CD14-positive monocyte (primary cell): ENCODE data around the gene EN2. TPM values are rescaled to one million over a fixed set of nuclear protein-coding genes. Genes with fewer than 3 reads are reported as not detected.

Experiments used
- DNase-seq, 3 donors: peaks; one replicate each; pipeline ENCODE4 v3.0.0-alpha.2; 2011 to 2022
- H2AFZ ChIP-seq: 2 replicates; pipeline ENCODE4 v1.6.0; 2012; ENCODE audit warnings: mild to moderate bottlenecking, low read depth, low read length, inconsistent platforms; ENCODE audit not compliant: insufficient read depth, poor library complexity, severe bottlenecking
- H3K27ac ChIP-seq, 2 donors: 1 replicate in 1 of 2; 2 replicates in 1 of 2; pipeline ENCODE4 v1.5.1; 2012 to 2013; ENCODE audit warnings: low read length in 2 of 2, control low read depth in 1 of 2, inconsistent platforms in 1 of 2, low read depth in 1 of 2, mild to moderate bottlenecking in 1 of 2
- H3K27me3 ChIP-seq, 2 donors: one replicate each; pipeline versions ENCODE4 v1.6.0 to v1.6.1; 2011 to 2013; ENCODE audit warnings: low read length in 2 of 2; ENCODE audit not compliant: control insufficient read depth in 2 of 2, insufficient read depth in 2 of 2
- H3K36me3 ChIP-seq, 2 donors: replicated peaks in 1 of 2; 1 replicate in 1 of 2; 2 replicates in 1 of 2; pipeline versions ENCODE4 v1.5.1 to v1.6.1; 2012 to 2013; ENCODE audit warnings: low read length in 2 of 2, control low read depth in 1 of 2, inconsistent platforms in 1 of 2, mild to moderate bottlenecking in 1 of 2; ENCODE audit not compliant: insufficient read depth in 2 of 2, control insufficient read depth in 1 of 2
- H3K4me1 ChIP-seq, 2 donors: 1 replicate in 1 of 2; 2 replicates in 1 of 2; pipeline versions ENCODE4 v1.5.1 to v1.6.1; 2012 to 2013; ENCODE audit warnings: low read length in 2 of 2, control low read depth in 1 of 2, inconsistent platforms in 1 of 2, mild to moderate bottlenecking in 1 of 2, moderate library complexity in 1 of 2; ENCODE audit not compliant: insufficient read depth in 2 of 2, control insufficient read depth in 1 of 2
- H3K4me2 ChIP-seq: replicated peaks from 2 replicates; pipeline ENCODE3; 2012; ENCODE audit warnings: low read length, moderate library complexity, mild to moderate bottlenecking; ENCODE audit not compliant: poor library complexity, severe bottlenecking; ENCODE audit errors: extremely low read depth
- H3K4me3 ChIP-seq, 3 experiments: fragments of 200-600 bp in 1 of 3; sonication (generic) in 1 of 3; replicated peaks in 1 of 3; 1 replicate in 2 of 3; 2 replicates in 1 of 3; pipeline ENCODE4 v1.5.1; 2011 to 2013; ENCODE audit warnings: low read length in 3 of 3, mild to moderate bottlenecking in 3 of 3, control low read depth in 2 of 3, low read depth in 2 of 3, inconsistent platforms in 1 of 3, moderate library complexity in 1 of 3
- H3K79me2 ChIP-seq: 2 replicates; pipeline ENCODE4 v1.6.0; 2012; ENCODE audit warnings: mild to moderate bottlenecking, control low read depth, inconsistent platforms, low read length, moderate library complexity; ENCODE audit not compliant: insufficient read depth
- H3K9ac ChIP-seq: 2 replicates; pipeline ENCODE4 v1.6.0; 2017; ENCODE audit warnings: low read length, mild to moderate bottlenecking; ENCODE audit not compliant: insufficient read depth, poor library complexity, severe bottlenecking
- H3K9me3 ChIP-seq, 2 donors: replicated peaks in 1 of 2; 1 replicate in 1 of 2; 2 replicates in 1 of 2; pipeline versions ENCODE4 v1.5.1 to v1.6.1; 2012 to 2013; ENCODE audit warnings: low read length in 2 of 2, control low read depth in 1 of 2; ENCODE audit not compliant: control insufficient read depth in 1 of 2, insufficient read depth in 1 of 2
- H4K20me1 ChIP-seq: 2 replicates; pipeline ENCODE4 v1.6.0; 2012; ENCODE audit warnings: mild to moderate bottlenecking, low read length, control low read depth, moderate library complexity; ENCODE audit not compliant: insufficient read depth
- H3K27ac Mint-ChIP-seq, 7 donors: one replicate each; pipeline ENCODE4 v1.8.0; 2020; ENCODE audit warnings: mild to moderate bottlenecking in 7 of 7, mixed read lengths in 7 of 7, moderate library complexity in 6 of 7, inconsistent platforms in 2 of 7
- H3K27me3 Mint-ChIP-seq, 3 donors: one replicate each; pipeline ENCODE4 v1.8.0; 2021 to 2022; ENCODE audit warnings: low read depth in 3 of 3, mild to moderate bottlenecking in 3 of 3, mixed read lengths in 3 of 3, moderate library complexity in 3 of 3, inconsistent platforms in 1 of 3
- H3K36me3 Mint-ChIP-seq, 2 donors: one replicate each; pipeline ENCODE4 v1.8.0; 2020; ENCODE audit warnings: mixed read lengths in 2 of 2, inconsistent platforms in 1 of 2, mild to moderate bottlenecking in 1 of 2
- H3K4me1 Mint-ChIP-seq: one replicate; pipeline ENCODE4 v1.8.0; 2020; ENCODE audit warnings: mild to moderate bottlenecking, mixed read lengths
- H3K4me3 Mint-ChIP-seq, 2 donors: one replicate each; pipeline ENCODE4 v1.8.0; 2020; ENCODE audit warnings: mild to moderate bottlenecking in 2 of 2, mixed read lengths in 2 of 2, moderate library complexity in 1 of 2
- H3K9me3 Mint-ChIP-seq, 7 donors: one replicate each; pipeline ENCODE4 v1.8.0; 2020 to 2022; ENCODE audit warnings: mixed read lengths in 7 of 7, mild to moderate bottlenecking in 6 of 7, moderate library complexity in 6 of 7, inconsistent platforms in 2 of 7
- WGBS: methylation state at CpG from one replicate; pipeline ENCODE4 v1.1.5; 2013; ENCODE audit warnings: missing lambda C conversion rate; ENCODE audit not compliant: insufficient coverage; 5-methylcytosine and 5-hydroxymethylcytosine counted together
- intact Hi-C, 2 donors: fragments of 100-400 bp; cut with micrococcal nuclease; formaldehyde crosslinking; loops; one replicate each; pipeline versions ENCODE4 v1.15.0 to v1.15.1; 2023
- polyA plus RNA-seq, 3 donors: library from polyadenylated mRNA; depleted of rRNA in 1 of 3; unstranded in 2 of 3; stranded (reverse) in 1 of 3; fragments of 300-500 nt in 2 of 3; fragments of >200 nt in 1 of 3; fragmentation: Illumina TruSeq in 2 of 3; gene quantifications; 1 replicate in 2 of 3; 2 replicates in 1 of 3; pipeline ENCODE4 v1.2.3, GENCODE V29; 2012 to 2021
- TF ChIP-seq, protein P1 (sequence below): fragments of 200-600 bp; IDR thresholded peaks from one replicate; pipeline ENCODE4 v1.8.0; 2022; ENCODE audit warnings: antibody characterized with exemption, mild to moderate bottlenecking

EN2 gene
- polyA plus RNA-seq, 3 donors: not detected

DNA sequence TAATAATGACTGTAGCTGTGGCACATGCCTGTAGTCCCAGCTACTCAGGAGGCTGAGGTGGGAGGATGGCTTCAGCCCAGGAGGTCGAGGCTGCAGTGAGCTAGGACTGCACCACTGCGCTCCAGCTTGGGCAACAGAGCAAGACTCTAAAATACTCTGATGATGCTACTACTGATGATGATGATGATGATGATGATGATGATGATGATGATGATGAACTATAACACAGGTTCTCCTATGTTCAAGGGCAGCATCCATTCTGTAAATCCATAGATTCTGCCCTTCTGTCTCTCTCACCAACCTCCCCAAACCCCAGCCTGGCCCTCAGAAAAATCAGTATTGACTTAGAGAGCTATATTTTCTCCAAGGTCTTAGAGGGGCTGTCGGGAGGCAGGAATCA is 22.8 kb upstream of the EN2 start:
- Mint-ChIP-seq H3K4me1 (no peaks in the 10 kb centered on the region), H3K4me3 (no peak overlapping the region), H3K27me3 (peaks cover 21 to 75% (median 40%) of the 10 kb centered on the region in 3 donors), H3K36me3 (no peaks in the 10 kb centered on the region), H3K27ac (no peak overlapping the region), H3K9me3 (peaks cover 0 to 16% (median 1%) of the 10 kb centered on the region in 7 donors)
- no peaks in the 10 kb centered on the region for H3K4me1 ChIP-seq
- peaks cover 0 to 3% of the 10 kb centered on the region in 2 donors for H3K27me3 ChIP-seq
- no peaks in the 10 kb centered on the region for H3K79me2 ChIP-seq
- H3K27ac ChIP-seq: no peak overlapping the region
- intact Hi-C loops: no loop called here
- TF ChIP-seq, protein P1, sequence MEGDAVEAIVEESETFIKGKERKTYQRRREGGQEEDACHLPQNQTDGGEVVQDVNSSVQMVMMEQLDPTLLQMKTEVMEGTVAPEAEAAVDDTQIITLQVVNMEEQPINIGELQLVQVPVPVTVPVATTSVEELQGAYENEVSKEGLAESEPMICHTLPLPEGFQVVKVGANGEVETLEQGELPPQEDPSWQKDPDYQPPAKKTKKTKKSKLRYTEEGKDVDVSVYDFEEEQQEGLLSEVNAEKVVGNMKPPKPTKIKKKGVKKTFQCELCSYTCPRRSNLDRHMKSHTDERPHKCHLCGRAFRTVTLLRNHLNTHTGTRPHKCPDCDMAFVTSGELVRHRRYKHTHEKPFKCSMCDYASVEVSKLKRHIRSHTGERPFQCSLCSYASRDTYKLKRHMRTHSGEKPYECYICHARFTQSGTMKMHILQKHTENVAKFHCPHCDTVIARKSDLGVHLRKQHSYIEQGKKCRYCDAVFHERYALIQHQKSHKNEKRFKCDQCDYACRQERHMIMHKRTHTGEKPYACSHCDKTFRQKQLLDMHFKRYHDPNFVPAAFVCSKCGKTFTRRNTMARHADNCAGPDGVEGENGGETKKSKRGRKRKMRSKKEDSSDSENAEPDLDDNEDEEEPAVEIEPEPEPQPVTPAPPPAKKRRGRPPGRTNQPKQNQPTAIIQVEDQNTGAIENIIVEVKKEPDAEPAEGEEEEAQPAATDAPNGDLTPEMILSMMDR: no peak
- no peak overlapping the region for H2AFZ ChIP-seq
- H3K4me3 ChIP-seq: no peak overlapping the region
- H3K36me3 ChIP-seq: no peaks in the 10 kb centered on the region
- no peaks in the 10 kb centered on the region for H3K9me3 ChIP-seq
- 80% methylated on average over 1 of the region's 3 CpGs for WGBS
- H3K9ac ChIP-seq: no peak overlapping the region
- DNase-seq: no peak
- H4K20me1 ChIP-seq: no peaks in the 10 kb centered on the region
- H3K4me2 ChIP-seq: no peak overlapping the region

GRCh38 chr7:155437836-155438235 is 20.1 kb upstream of the EN2 start:
- DNase-seq: no peak
- Mint-ChIP-seq H3K9me3 (peaks cover 0 to 11% (median 1%) of the 10 kb centered on the region in 7 donors), H3K4me1 (no peaks in the 10 kb centered on the region), H3K27ac (no peak overlapping the region), H3K36me3 (no peaks in the 10 kb centered on the region), H3K4me3 (no peak overlapping the region), H3K27me3 (peaks cover 23 to 72% (median 46%) of the 10 kb centered on the region in 3 donors)
- Histone ChIP-seq H3K79me2 (no peaks in the 10 kb centered on the region), H3K9me3 (no peaks in the 10 kb centered on the region), H4K20me1 (no peaks in the 10 kb centered on the region), H3K36me3 (no peaks in the 10 kb centered on the region), H2AFZ (no peak overlapping the region), H3K9ac (no peak overlapping the region), H3K4me2 (no peak overlapping the region), H3K4me3 (no peak overlapping the region), H3K27me3 (peaks cover 0 to 3% of the 10 kb centered on the region in 2 donors), H3K4me1 (no peaks in the 10 kb centered on the region), H3K27ac (no peak overlapping the region)
- intact Hi-C loops: no loop called here
- TF ChIP-seq, protein P1: no peak
- 100% methylated on average over 2 of the region's 4 CpGs for WGBS
